Thyroid gland (tissue), 4 donors: ENCODE results near the gene PPP2R2C. TPM values are rescaled to one million over a fixed set of nuclear protein-coding genes. Genes with fewer than 3 reads are reported as not detected.

ENCODE experiments used
- DNase-seq, 2 donors: peaks; one replicate each; pipeline ENCODE4 v3.0.0-alpha.2; 2019
- H3K27ac ChIP-seq, 3 donors: fragments of 200-600 bp; sonication (generic); 1 replicate in 2 of 3; 2 replicates in 1 of 3; pipeline ENCODE4 v1.5.1; 2016 to 2019; ENCODE audit warnings: mild to moderate bottlenecking in 1 of 3, moderate library complexity in 1 of 3
- H3K27me3 ChIP-seq: fragments of 200-600 bp; sonication (generic); one replicate; pipeline ENCODE4 v1.5.1; 2019
- H3K36me3 ChIP-seq, 2 donors: fragments of 200-600 bp; sonication (generic); one replicate each; pipeline ENCODE4 v1.5.1; 2016 to 2019
- H3K4me1 ChIP-seq, 2 donors: fragments of 200-600 bp; sonication (generic); one replicate each; pipeline ENCODE4 v1.5.1; 2017 to 2019
- H3K4me3 ChIP-seq, 3 donors: fragments of 200-600 bp; sonication (generic); replicated peaks in 1 of 3; 1 replicate in 2 of 3; 2 replicates in 1 of 3; pipeline ENCODE4 v1.5.1; 2016; ENCODE audit warnings: mild to moderate bottlenecking in 1 of 3
- H3K9me3 ChIP-seq: fragments of 200-600 bp; sonication (generic); one replicate; pipeline ENCODE4 v1.5.1; 2017
- CTCF ChIP-seq, 6 experiments: fragments of 200-600 bp in 3 of 6; fragments of 450-650 bp in 3 of 6; sonication (generic) in 3 of 6; IDR thresholded peaks; one replicate each; pipeline ENCODE4 v1.5.1; 2016 to 2019; ENCODE audit warnings: antibody characterized with exemption in 6 of 6, mild to moderate bottlenecking in 2 of 6, inconsistent platforms in 1 of 6, moderate library complexity in 1 of 6
- POLR2A ChIP-seq, 2 donors: fragments of 450-650 bp; IDR thresholded peaks; one replicate each; pipeline ENCODE4 v1.6.1; 2017; ENCODE audit warnings: antibody characterized with exemption in 2 of 2, mild to moderate bottlenecking in 2 of 2, moderate library complexity in 1 of 2
- WGBS, 2 donors: methylation state at CpG; one replicate each; pipeline ENCODE4 v1.1.5; 2017; 5-methylcytosine and 5-hydroxymethylcytosine counted together
- intact Hi-C: fragments of 100-400 bp; cut with DNase I; formaldehyde crosslinking; loops from one replicate; pipeline ENCODE4 v1.15.1; 2023
- total RNA-seq, 4 donors: library from RNA; depleted of rRNA; stranded (reverse); fragments of >200 nt; gene quantifications; one replicate each; pipeline ENCODE4 v1.2.3, GENCODE V29; 2016

The PPP2R2C gene
- total RNA-seq, 4 donors from 2014 or later, result 0.15 to 1.5 (median 0.33) TPM; not detected in 1

- no peak for TF ChIP-seq CTCF (IDR thresholded peaks at IDR 0.05)
- no peak for TF ChIP-seq POLR2A (IDR thresholded peaks at IDR 0.05)
- WGBS, 2 donors, result 81 to 91% methylated on average over 12 to 13 of the region's 14 CpGs
- no peaks in the 10 kb centered on the region for H3K27me3 ChIP-seq
Measured at GRCh38 chr4:6372649-6373525, 99.5 kb downstream of the PPP2R2C start.

GRCh38 chr4:6371812-6372211, 100.6 kb downstream of the PPP2R2C start:
- no peaks in the 10 kb centered on the region for H3K36me3 ChIP-seq
- intact Hi-C loops, result no loop called here
- no peak overlapping the region for H3K4me3 ChIP-seq
- H3K4me1 ChIP-seq, result no peaks in the 10 kb centered on the region
- H3K9me3 ChIP-seq, result no peaks in the 10 kb centered on the region
- H3K27me3 ChIP-seq, result no peaks in the 10 kb centered on the region
- WGBS, 2 donors, result 69 to 82% methylated on average over 8 to 10 of the region's 13 CpGs
- TF ChIP-seq POLR2A (IDR thresholded peaks at IDR 0.05), result no peak
- TF ChIP-seq CTCF (IDR thresholded peaks at IDR 0.05), result no peak
- DNase-seq, result no peak
- no peak overlapping the region for H3K27ac ChIP-seq

More at GRCh38 chr4:6372649-6373525, 99.5 kb downstream of the PPP2R2C start:
- intact Hi-C loops, result no loop called here
- Histone ChIP-seq H3K4me3 (no peak overlapping the region), H3K36me3 (no peaks in the 10 kb centered on the region), H3K27ac (no peak overlapping the region), H3K4me1 (no peaks in the 10 kb centered on the region), H3K9me3 (no peaks in the 10 kb centered on the region)
- DNase-seq, result no peak

- Histone ChIP-seq H3K9me3 (no peaks in the 10 kb centered on the region), H3K4me3 (no peak overlapping the region), H3K27ac (no peak overlapping the region), H3K4me1 (no peaks in the 10 kb centered on the region), H3K27me3 (no peaks in the 10 kb centered on the region), H3K36me3 (no peaks in the 10 kb centered on the region)
- WGBS, 2 donors, result 72 to 75% methylated on average over 5 of the region's 5 CpGs
- no peak for DNase-seq
- intact Hi-C loops, result no loop called here
- no peak for TF ChIP-seq POLR2A (IDR thresholded peaks at IDR 0.05)
Measured at GRCh38 chr4:6371271-6371670, 101.1 kb downstream of the PPP2R2C start.

GRCh38 chr4:6369924-6370645, 102.3 kb downstream of the PPP2R2C start:
- intact Hi-C loops, result no loop called here
- Histone ChIP-seq H3K4me1 (no peaks in the 10 kb centered on the region), H3K27ac (no peak overlapping the region), H3K4me3 (no peak overlapping the region), H3K36me3 (no peaks in the 10 kb centered on the region), H3K27me3 (no peaks in the 10 kb centered on the region), H3K9me3 (no peaks in the 10 kb centered on the region)
- no peak for DNase-seq
- TF ChIP-seq POLR2A (IDR thresholded peaks at IDR 0.05) (no peak), CTCF (IDR thresholded peaks at IDR 0.05) (no peak)
- WGBS, 2 donors, result 53 to 59% methylated on average over 11 to 15 of the region's 17 CpGs

GRCh38 chr4:6369511-6369910, 102.9 kb downstream of the PPP2R2C start:
- 71 to 72% methylated on average over 8 of the region's 8 CpGs for WGBS, 2 donors
- H3K4me3 ChIP-seq, result no peak overlapping the region
- intact Hi-C loops, result no loop called here
- no peaks in the 10 kb centered on the region for H3K27me3 ChIP-seq
- H3K36me3 ChIP-seq, result no peaks in the 10 kb centered on the region
- no peak for DNase-seq
- TF ChIP-seq CTCF (IDR thresholded peaks at IDR 0.05), result no peak
- TF ChIP-seq POLR2A (IDR thresholded peaks at IDR 0.05), result no peak
- no peaks in the 10 kb centered on the region for H3K9me3 ChIP-seq
- no peaks in the 10 kb centered on the region for H3K4me1 ChIP-seq
- H3K27ac ChIP-seq, result no peak overlapping the region
